ENCODE measurements around the gene KCNA5.

KCNA5 gene

DNA sequence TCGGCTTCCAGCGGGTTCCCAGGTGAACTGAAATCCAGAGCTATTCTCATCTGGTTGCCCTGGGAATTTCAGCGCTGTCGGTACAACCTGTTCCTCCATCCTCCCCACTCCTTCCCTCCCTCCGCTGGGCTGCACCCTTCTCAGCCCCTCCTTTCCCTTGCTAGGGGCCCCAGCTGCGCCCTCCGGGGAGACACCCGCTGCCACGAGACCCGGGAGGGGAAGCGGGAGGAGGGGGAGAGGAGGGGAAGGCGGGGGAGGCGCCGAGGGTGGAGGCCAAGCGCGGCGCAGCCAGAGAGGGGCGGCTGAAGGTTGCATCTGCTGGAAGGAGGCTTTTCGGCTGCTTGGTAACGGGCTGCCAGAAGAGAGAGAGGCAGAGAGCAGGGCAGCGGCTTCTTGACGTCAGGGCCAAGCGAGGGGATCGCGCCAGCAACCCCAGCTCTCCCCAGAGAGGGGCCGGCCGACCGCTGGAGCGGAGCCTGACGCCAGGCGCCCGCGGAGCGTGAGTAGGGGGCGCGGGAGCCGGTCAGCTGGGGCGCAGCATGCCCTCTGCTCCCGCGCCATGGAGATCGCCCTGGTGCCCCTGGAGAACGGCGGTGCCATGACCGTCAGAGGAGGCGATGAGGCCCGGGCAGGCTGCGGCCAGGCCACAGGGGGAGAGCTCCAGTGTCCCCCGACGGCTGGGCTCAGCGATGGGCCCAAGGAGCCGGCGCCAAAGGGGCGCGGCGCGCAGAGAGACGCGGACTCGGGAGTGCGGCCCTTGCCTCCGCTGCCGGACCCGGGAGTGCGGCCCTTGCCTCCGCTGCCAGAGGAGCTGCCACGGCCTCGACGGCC lies at the start of gene KCNA5:
Gene KCNA5 (plus strand): TSS at position 291 of the 831 bp plus-strand sequence. CDS start 269 bp downstream, at position 560.
- DNase-seq (ENCODE audit: low read depth in 2 of 2) = no peak

DNA sequence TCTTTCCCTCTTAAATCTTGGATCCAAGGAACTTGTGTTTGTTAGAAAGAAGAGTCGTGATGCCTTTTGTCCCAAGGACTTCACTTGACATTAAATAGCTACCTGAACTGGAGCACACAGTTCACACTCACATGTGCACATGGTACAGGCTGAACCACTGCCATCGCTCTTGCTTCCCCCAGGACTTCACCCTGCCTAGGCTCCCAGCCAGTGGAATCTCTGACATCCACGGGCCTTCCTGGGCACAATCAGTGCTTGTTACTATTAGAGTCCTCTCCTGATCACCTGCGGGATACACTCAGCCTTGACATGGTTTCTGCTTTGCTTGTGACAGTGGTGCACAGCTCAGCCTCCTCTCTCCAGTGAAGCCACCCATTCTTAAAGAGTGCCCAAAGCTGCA lies 49.1 kb upstream of the KCNA5 start:
- DNase-seq (ENCODE audit: low read depth in 2 of 2) = no peak

DNA sequence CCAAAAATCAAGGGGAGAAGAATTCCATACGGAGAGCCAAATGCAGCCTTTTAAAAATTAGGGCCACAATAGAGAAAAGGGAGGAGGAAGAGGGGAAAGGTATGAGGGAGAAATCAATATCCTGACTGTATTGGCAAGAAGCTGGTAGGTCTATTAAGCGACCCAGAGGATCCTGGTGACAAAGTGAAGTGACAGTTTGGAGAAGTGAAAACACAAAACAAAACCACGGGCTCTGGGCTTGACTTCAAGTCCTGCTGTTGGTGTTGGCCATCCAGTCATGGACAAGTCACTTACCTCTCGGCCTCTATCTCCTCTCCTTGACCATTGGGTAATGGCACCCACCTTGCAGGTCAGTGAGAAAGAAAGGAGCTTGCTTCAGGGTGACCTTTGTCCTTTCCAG lies 47.0 kb upstream of the KCNA5 start:
- no peak for DNase-seq (ENCODE audit: low read depth in 2 of 2)

DNA sequence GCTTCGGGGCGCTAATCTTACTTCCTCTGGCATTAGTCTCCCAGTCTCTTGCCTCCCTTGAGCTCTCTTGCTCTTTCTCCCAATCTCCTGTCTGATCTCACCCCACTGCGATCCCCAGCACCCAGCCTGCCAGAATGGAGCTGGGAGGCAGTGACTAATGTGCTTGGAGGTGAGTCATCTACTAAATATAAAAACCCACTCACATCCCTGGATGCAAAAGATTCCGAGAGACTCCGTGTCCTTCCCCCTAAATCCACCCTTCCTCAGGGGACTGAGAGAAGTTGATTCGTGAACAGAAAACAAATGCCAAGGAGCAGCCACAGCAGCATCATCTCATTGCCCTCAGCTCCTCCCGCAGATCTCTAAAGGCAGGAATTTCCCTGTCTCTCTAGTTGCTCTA lies 45.7 kb upstream of the KCNA5 start:
- DNase-seq (ENCODE audit: low read depth in 2 of 2) = no peak

DNA sequence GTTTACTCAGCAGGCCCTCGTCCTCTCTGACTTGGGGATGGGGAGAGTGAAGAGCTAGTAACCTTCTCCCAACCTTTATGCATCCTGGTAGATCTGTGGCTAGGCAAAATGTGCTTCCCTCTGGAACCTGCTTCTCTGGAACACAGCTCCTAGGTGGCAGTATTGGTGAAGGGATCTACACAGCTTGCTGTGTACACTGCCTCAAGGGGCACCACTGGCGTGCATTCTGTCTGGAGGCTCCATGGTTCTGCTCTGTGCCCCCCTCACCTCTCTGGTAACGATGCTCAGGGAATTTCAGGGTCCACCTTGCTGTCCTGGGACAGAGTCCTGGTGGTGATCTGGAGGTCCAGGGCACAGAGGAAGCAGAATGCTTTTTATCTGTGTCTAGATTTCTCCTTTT lies 43.5 kb upstream of the KCNA5 start:
- DNase-seq (ENCODE audit: low read depth in 2 of 2) = no peak

DNA sequence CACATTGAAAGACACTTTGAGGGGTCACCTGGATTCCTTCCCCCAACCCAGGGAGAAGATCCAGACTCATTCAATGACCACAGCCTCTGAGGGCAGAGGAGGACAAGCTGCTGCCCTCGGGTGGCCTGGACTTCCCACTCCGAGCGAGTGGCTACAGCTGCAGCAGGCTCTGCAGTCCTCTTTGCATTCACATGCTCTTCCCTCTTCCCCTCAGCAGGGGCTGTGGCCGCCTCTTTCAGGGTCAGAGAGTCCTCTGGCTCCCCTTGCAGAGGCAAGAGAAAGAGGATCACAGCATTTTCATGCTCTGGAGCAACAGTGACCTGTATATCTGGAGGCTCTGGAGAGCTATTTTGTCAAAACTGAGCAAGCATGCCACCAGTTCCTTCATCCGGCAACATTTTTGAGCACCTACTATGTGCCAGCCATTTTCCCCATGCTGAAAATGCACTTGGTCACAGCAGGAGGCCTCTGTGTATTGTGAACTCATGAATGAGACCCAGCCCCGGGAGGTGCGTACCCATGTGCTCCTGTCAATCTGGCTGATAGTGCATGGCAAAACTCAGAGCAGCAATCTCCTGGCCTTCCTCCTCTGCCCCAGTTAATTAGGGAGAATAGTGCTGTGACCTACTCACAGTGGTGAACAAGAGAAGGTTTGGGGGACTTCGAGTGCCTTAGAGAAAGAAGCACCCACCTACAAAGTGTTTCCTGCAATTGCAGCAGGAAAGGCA lies 42.9 kb upstream of the KCNA5 start:
- no peak for DNase-seq (ENCODE audit: low read depth in 2 of 2)

DNA sequence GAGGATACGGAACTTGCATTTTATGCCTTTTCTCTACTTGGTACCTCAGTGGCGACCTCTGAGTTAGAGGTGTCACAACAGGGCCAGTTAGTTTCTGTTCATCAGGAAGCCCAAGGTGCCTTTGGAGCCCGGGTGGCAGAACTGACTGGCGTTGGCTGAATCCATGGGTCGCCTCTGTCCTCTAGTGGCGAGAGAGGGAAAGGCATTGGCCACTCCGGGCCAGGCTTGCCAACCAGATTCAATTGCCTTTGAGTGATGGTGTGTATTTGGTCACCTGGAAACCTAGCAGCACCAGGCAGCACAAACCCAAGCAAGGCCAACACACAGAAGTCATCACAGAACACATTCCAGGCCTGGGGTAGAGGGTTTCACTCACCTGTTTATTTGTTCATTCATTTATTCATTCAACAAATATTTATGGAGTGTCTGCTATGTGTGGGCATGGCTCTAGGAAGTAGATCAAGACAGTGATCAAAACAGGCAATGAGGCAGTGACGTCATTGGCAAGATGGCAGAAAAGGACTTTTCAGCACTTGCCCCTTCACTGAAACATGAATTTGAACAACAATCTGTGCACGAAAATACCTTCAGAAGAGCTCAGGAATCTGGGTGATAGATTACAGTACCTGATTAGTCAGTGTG lies 40.5 kb upstream of the KCNA5 start:
- peak; percentile 23 to 26 for DNase-seq (ENCODE audit: low read depth in 2 of 2)

DNA sequence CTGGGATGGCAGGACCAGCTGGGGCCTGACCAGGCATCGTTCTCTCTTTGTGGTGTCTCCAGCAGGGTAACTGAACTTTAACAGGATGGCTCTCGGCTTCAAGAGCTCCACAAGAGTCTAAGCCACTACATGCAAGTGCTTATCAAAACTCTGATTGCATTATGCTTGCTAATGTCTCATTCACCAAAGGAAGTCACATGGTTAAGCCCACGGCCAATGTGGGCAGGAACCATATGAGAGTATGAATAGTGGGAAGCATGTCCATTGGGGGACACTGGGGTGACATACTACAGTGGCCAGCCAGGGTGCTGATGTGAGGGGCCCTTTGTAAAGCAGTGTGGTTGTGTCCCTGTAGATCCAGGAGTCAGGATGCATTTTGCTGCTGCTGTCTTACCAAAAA lies 35.0 kb upstream of the KCNA5 start:
- DNase-seq (ENCODE audit: low read depth in 2 of 2) = no peak

DNA sequence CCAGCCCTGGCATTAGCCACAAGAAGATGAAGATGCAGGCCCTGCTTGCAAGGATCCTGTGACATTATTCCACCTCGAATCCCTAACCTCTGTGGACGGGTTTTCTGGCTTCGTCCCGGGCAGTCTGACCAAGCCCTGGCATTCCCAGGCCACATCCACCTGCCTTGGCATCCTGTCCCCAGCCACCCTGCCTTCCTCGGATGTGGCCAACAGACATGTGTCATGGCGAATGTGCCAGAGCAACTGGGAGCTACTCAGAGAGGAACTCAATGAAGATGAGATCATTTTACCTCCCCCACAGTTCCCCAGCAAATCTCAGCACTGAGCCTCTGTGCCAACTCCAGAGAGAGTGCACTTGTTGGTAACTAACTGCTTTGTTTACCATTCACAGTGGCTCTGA lies 33.5 kb upstream of the KCNA5 start:
- no peak for DNase-seq (ENCODE audit: low read depth in 2 of 2)

DNA sequence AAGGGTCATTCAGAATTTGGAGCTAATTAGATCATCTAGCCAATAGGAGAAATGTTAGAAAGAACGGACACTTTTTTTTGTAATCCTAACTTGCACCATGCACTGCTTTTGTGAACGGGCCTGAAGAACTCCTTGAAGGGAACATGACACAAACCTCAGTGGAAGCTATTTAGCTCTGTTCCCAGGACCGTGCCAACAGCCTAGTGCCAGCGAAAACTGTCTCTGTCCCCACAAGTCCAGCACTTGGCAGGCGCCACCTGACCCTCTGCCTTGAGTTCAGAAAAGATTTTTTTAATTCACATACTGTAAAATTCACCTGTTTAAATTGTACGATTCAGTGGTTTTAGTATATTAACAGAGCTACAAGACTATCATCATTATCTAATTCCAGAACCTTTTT lies 31.3 kb upstream of the KCNA5 start:
- no peak for DNase-seq (ENCODE audit: low read depth in 2 of 2)

DNA sequence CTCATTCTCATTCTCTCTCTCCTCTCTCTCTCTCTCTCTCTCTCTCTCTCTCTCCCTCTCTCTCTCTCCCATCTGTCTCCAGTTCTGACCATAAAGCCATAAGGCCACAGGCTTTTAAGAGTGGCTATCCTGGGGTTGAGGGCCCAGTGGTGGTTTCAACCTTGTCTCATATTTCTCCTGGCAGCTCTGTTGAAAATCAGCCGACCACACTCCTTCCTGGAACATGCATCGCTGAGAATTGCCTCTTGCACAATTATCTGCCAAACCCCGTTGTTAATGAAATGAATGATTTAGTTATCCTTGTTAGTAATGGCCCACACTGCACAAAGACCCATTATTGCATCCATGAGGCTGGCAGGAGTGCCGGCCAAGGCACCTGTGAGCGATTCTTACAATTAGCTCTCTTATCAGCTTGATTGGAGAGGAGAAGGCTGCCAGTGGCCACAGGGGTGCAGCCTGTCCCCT lies 30.4 kb upstream of the KCNA5 start:
- DNase-seq (ENCODE audit: low read depth in 2 of 2) = no peak

DNA sequence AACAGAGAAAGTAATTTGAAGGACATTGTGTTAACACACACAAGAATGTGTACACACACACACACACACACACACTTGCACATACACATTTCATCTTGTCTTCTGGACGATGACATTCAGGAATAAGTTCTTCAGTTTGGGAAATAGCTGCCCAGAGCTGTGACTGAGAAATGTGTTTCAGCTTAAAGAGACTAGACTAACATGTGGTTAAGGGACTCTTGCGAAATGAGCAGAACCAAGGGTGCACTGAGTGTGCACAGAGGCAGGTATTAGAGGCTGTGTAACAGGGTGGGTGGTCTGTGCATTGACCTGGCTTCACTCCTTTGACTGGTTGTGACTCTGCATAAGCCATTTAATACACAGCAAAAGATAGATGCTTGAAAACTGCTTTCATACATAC lies 29.4 kb upstream of the KCNA5 start:
- no peak for DNase-seq (ENCODE audit: low read depth in 2 of 2)

DNA sequence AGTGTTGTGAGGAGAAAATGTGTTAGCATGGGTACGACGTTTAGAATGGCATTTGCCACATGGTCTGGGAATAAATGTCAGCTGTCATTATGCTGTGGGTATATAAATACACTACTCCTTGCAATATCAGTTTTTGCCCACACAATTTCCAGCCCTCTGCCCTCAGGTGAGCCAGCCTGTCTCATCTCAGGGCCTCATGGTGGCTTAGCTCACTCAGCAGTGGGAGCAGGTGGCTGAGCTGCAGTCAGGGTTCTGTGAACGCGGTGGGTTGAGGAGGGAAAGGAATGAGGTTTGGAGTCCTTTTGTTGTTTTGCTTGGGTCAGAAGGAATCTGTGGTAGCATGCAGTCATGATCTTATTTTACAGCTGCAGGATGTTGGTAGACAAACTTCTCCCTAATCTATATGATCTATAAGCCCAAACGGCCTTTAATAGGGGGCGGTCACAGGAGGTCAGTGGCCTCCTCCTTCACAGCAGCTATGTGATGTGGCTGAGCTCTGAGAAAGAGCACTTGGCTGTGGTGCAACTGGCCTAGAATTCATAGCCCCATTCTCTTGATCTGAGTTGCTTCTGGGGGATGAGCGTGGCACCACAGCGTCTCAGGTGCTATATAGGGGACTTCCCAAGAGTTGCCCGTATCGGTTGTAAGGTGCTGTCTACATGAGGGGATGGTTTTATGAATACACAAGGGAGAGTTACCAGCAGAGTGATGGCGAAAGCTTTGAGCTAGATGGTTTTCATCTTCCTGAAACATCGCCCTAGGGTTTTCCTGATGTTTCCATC lies 27.8 kb upstream of the KCNA5 start:
- DNase-seq (ENCODE audit: low read depth in 2 of 2) = no peak

DNA sequence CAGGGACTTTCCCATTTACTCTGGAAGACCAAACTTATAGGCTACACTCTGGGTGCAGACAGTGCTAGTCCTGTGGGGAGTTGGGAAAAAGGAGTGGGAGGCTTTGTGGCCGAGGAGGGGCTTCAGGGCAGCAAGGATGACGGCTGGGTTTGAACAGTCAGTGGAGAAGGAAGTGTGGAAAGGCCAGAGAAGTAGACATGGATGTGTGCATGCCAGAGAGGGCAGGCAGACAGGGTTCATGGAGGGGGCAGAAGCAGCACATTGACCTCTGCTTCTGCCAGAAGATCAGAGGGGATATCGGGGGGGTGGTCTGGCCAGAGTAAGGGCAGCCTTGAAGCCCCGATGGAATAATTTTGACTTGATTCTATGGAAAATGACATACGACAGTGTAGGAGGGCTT lies 27.2 kb upstream of the KCNA5 start:
- DNase-seq (ENCODE audit: low read depth in 2 of 2) = no peak

DNA sequence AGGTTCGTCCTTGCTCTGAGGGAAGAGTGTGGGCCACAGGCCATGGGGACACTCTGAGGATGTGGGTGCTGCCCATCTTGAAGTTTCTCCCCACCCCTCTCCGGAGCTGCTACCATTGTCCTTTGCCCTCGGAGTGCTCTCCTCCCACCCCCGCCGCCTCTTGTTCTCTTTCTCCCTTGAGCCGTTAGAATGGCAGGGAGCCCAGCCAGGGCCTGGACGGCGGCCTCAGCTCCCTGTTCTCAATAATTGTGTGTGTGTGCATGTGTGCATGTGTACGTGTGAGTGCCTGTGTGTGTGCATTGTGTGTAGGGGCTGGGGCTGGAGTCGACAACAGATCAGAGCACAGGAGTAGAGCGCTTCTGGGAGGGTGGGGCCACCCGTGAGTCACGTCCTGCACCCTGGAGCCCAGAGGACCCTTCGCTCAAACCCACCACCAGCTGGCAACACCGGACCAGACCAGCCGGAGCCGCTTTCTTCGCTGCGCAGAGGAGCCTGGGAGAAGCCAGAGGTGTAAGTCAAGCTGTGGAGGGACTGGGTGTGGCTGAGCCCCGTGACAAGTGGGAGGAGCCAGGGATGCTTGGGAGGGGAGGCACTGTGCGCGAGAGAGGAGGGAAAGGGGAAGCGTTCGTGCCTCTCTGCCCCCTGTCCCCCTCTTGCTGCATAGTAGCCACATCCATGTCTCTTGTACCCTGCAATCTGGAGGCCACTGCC lies 25.9 kb upstream of the KCNA5 start:
- no peak for DNase-seq (ENCODE audit: low read depth in 2 of 2)

DNA sequence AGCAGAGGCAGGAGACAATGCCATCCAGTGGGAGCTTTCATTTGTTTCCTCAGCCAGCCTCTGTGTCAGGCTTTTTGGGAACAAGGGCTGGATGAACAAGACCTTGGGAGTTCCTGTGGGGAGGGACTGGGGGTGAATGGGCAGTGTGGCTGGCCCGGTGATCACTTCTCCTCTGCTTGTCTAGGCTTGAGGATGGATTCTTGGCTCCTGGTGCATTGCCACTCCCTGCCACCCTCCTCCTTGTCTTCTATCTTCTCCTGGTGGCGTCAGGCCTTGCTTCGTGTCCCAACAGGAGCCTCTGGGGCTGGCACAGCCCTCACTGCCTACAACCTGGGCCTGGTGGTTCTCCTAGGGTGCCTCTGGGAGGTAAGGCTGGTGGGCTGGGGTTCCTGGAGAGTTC lies 25.0 kb upstream of the KCNA5 start:
- DNase-seq (ENCODE audit: low read depth in 2 of 2) = no peak

DNA sequence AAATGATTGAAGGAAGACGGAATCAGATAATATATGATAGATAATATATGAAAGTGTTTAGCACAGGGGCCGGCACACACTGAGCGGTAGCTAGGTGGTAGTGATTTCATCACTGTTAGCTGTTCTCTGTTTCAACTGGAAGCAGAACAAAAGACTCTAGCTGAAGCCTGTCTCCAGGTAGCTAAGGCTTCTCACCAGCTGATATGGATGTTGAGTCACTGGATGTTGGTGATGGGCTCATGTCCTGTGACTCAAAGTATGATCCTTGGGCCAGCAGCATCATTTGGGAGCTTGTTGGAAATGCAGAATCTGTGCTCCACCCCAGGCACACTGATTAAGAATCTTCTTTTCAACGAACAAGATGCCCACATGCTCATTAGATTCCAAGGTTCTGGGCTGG lies 21.7 kb upstream of the KCNA5 start:
- no peak for DNase-seq (ENCODE audit: low read depth in 2 of 2)

DNA sequence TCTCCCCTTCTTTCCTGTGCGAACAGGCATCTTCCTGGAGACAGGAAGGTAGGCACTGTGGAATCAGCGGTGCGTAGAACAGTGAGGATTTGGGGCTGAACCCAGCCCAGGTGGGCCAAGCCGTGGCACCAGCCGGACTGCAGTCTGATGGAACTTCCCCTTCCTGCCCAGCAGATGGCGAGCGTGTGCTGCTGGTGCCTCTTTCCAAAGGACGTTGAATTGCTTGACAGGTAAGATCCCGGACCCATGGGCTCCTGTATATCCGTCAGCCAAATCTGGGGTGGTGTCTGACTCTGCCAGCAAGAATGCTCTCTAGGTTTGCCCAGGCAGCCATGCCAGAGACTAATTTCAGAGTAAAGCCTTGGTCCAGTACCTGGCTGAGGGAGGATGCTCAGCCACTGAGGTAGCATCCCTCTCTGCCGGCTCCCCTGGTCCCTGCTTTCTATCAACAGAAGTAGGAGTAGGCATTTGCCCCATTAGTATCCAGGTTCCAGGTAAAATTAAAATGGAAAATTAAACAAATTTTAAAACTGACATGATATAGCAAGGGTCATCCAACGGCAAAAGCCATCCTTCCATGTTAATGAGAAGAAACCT lies 21.1 kb upstream of the KCNA5 start:
- DNase-seq (ENCODE audit: low read depth in 2 of 2) = no peak

DNA sequence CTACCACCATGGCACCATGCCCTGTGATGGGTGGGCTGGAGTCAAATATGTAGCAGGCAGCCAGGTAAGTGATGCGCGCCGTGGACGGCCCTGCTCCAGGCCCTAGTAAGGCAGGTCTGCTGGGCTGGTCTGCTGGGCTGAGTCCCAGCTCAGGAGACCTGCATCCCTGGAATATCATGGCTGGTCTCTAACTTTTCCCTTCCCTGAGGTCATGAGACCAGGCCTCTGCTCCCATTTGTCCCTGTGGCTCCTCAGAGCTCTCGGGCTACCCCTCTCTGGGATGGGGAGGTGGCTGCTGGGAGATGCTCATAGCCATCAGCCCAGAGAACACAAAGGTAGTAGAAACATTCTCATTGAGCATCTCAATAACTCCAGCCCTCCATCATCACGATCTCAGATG lies 19.8 kb upstream of the KCNA5 start:
- DNase-seq (ENCODE audit: low read depth in 2 of 2) = no peak

DNA sequence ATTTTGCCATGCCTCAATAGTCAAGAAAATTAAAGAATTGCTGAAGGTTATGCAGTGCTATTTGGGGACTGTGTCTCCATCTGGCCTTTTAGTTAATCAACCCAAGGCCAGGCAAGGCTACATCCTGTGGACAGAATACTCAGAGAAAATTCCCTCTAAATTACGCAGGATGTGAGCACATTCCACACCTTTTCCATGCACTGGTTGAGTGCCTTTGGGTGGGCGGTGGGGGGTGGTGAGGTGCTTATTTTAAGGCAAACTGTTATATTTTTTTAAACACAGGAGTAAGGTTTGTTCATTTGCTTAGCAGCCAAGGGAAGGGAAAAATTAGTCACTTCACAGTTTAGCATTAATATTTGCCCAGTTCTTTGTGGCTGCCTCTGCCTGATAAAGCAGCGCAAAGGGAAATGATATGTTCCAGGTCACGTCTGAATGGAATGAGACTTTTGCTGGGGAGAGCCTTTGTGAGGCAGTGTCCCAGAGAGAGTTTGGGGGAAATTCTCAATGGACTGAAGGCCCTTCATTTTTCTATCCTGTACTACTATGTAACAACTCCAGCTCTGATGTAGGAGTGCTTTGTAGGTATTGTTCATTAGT lies 17.2 kb upstream of the KCNA5 start:
- DNase-seq (ENCODE audit: low read depth in 2 of 2) = no peak

Data from stimulated activated CD8-positive, alpha-beta memory T cell treated with anti-CD3 and anti-CD28 coated beads, Interleukin-2, amount 100 ng/mL, for 48 hours (primary cell).